Measurements from ENCODE around the gene OR52B2.
"Not testable (repeated sequence)": the region's sequence is repeated elsewhere in the genome, so short reads cannot be mapped to it uniquely, and the experiment has no call there.

OR52B2 gene

DNA sequence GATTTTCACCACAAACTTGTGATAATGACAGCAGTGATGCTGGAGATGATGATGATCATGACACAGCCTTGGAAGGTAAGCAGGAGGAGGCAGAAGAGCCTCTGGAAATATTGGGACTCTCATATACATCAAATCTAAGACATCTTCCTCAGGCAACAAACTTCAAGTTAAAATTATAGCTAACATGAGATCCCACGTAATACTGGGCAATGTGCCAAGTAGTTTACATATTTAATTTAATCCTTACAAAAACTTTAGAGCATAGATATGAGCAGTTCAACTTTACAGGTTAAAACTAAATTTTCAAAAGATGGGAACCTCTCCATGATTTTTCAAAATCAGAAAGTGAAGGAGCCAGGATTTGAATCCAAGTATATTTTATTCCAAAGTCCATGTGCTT is 19.0 kb downstream of the OR52B2 start:
- DNase-seq: no peak

GRCh38 chr11:6143737-6144136 is 26.4 kb downstream of the OR52B2 start:
- not testable (repeated sequence) for DNase-seq

DNA sequence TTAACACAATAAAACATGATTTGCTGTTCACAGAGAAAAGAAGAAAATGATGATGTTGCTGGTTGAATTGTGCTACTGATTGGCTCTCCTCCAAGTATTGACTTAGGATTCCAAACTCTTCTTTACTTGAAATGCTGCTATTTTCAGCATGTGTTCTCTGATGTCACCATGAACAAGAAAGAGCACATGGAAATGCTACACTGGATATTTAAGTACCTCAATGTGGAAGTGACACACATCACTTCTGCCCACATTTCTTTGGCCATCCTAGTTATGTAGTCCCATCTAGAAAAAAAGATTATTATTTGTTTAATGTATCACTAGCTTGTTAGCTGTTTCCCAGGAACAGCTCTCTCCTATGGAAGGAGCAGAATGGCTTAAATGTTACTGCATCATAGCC is 27.2 kb downstream of the OR52B2 start:
- DNase-seq: no peak

DNA sequence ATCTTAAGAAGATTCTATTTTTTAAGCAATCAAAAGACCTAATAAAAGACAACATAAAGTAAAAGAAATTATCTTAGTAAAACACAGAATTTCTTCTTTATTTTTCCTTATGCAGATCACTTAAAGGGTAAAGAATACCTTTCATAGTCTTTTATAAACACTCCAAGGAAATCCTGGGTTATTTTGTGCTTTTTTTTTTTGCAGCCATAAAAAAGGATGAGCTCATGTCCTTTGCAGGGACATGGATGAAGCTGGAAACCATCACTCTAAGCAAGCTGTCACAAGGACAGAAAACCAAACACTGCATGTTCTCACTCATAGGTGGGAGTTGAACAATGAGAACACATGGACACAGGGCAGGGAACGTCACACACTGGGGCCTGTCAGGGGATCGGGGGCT is 34.2 kb downstream of the OR52B2 start:
- not testable (repeated sequence) for DNase-seq

GRCh38 chr11:6132431-6132830 is 37.7 kb downstream of the OR52B2 start:
- DNase-seq: no peak

DNA sequence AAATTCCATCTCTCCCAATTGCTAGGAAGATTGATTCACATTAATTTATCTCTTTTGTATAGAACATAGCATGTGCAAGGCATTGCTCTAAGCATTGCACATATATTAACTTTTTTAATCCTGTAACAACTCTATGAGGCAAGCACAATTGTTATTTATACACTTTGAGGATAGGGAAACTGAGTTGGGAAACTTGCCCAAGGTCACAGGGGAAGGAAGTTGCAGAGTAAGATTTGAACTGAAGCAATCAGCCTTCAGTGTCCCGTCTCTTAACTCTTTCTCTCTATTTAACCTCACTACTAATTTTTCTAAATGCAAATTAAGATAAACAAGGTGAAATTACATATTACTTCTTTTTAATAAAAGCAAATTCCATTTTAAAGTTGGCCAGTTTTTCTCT is 40.5 kb downstream of the OR52B2 start:
- DNase-seq: no peak

DNA sequence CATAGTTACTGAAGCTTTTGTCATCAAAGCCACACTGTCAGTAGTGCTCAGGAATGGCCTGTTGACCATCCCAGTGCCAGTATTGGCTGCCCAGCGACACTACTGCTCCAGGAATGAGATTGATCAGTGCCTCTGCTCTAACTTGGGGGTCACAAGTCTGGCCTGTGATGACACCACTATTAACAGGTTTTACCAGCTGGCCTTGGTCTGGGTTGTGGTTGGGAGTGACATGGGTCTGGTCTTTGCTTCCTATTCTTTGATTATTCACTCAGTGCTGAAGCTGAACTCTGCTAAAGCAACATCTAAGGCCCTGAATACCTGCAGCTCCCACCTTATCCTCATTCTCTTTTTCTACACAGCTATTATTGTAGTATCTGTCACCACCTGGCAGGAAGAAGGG is 41.1 kb downstream of the OR52B2 start:
- DNase-seq: no peak

GRCh38 chr11:6127881-6128280 is 42.2 kb downstream of the OR52B2 start:
- DNase-seq: no peak

DNA sequence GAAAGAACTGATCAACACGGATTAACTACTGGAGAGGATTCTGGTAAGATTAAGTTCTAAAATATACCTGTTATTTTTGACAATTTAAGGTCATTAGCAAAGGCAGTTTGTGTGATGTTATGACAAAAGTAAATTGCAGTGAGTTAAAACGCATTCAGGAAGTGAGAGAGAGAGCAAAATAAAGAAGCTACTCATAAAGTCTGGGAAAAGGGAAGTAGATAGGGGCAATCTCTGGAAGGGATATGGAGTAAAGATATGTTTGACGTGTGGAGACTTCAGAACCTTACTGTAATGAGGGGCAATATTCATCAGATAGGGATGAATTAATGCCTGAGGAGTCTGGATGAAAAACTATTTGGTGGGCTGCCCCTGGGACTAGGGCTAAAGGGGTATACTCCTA is 45.9 kb downstream of the OR52B2 start:
- no peak for DNase-seq

Measured in fibroblast of skin of back (primary cell).